Measurements from ENCODE around the gene ZNF678. TPM values are rescaled to one million over a fixed set of nuclear protein-coding genes. Genes with fewer than 3 reads are reported as not detected.
"Not testable (repeated sequence)": the region's sequence is repeated elsewhere in the genome, so short reads cannot be mapped to it uniquely, and the experiment has no call there.

Gene ZNF678
- total and polyA plus RNA-seq, 4 donors: 9.5 to 55.2 (median 22.6) TPM

- DNase-seq (ENCODE audit: low read depth in 4 of 6, low spot score in 6 of 6): no peak
- H3K27ac ChIP-seq (ENCODE audit: low read depth, low read length): no peak overlapping the region
- WGBS (ENCODE audit: insufficient coverage): no CpG with 5 or more reads among the region's 2 CpGs
- H3K36me3 ChIP-seq (ENCODE audit: control insufficient read depth, insufficient read depth, low read length): no peaks in the 10 kb centered on the region
- no peak overlapping the region for H3K4me3 ChIP-seq (ENCODE audit: low read depth, low read length)
- H3K27me3 ChIP-seq (ENCODE audit: control insufficient read depth, insufficient read depth, low read length): no peaks in the 10 kb centered on the region
- peaks cover 45% of the 10 kb centered on the region for H3K9me3 ChIP-seq (ENCODE audit: control insufficient read depth, insufficient read depth, low read length)
- no peaks in the 10 kb centered on the region for H3K4me1 ChIP-seq (ENCODE audit: control insufficient read depth, insufficient read depth, low read length)
Measured at GRCh38 chr1:227666286-227666685, 102.9 kb downstream of the ZNF678 start.

- Histone ChIP-seq H3K9me3 (ENCODE audit: control insufficient read depth, insufficient read depth, low read length) (peaks cover 16% of the 10 kb centered on the region), H3K27ac (ENCODE audit: low read depth, low read length) (no peak overlapping the region), H3K36me3 (ENCODE audit: control insufficient read depth, insufficient read depth, low read length) (no peaks in the 10 kb centered on the region), H3K4me1 (ENCODE audit: control insufficient read depth, insufficient read depth, low read length) (no peaks in the 10 kb centered on the region), H3K4me3 (ENCODE audit: low read depth, low read length) (no peak overlapping the region), H3K27me3 (ENCODE audit: control insufficient read depth, insufficient read depth, low read length) (no peaks in the 10 kb centered on the region)
- no peak for DNase-seq (ENCODE audit: low read depth in 4 of 6, low spot score in 6 of 6)
- 80% methylated on average over 1 of the region's 1 CpG for WGBS (ENCODE audit: insufficient coverage)
Measured at GRCh38 chr1:227673441-227673840, 110.1 kb downstream of the ZNF678 start.

GRCh38 chr1:227685807-227686206, 122.5 kb downstream of the ZNF678 start:
- DNase-seq (ENCODE audit: low read depth in 4 of 6, low spot score in 6 of 6): no peak
- Histone ChIP-seq H3K27me3 (ENCODE audit: control insufficient read depth, insufficient read depth, low read length) (no peaks in the 10 kb centered on the region), H3K4me3 (ENCODE audit: low read depth, low read length) (no peak overlapping the region), H3K9me3 (ENCODE audit: control insufficient read depth, insufficient read depth, low read length) (peaks cover 2% of the 10 kb centered on the region), H3K36me3 (ENCODE audit: control insufficient read depth, insufficient read depth, low read length) (no peaks in the 10 kb centered on the region), H3K27ac (ENCODE audit: low read depth, low read length) (no peak overlapping the region), H3K4me1 (ENCODE audit: control insufficient read depth, insufficient read depth, low read length) (no peaks in the 10 kb centered on the region)
- 95% methylated on average over 4 of the region's 8 CpGs for WGBS (ENCODE audit: insufficient coverage)

- H3K27me3 ChIP-seq (ENCODE audit: control insufficient read depth, insufficient read depth, low read length): no peaks in the 10 kb centered on the region
- peaks cover 3% of the 10 kb centered on the region for H3K9me3 ChIP-seq (ENCODE audit: control insufficient read depth, insufficient read depth, low read length)
- no peaks in the 10 kb centered on the region for H3K4me1 ChIP-seq (ENCODE audit: control insufficient read depth, insufficient read depth, low read length)
- no peak overlapping the region for H3K4me3 ChIP-seq (ENCODE audit: low read depth, low read length)
- no CpG with 5 or more reads among the region's 3 CpGs for WGBS (ENCODE audit: insufficient coverage)
- no peak overlapping the region for H3K27ac ChIP-seq (ENCODE audit: low read depth, low read length)
- no peak for DNase-seq (ENCODE audit: low read depth in 4 of 6, low spot score in 6 of 6)
- no peaks in the 10 kb centered on the region for H3K36me3 ChIP-seq (ENCODE audit: control insufficient read depth, insufficient read depth, low read length)
Measured at GRCh38 chr1:227697321-227697864, 134.0 kb downstream of the ZNF678 start.

- WGBS (ENCODE audit: insufficient coverage): no CpG with 5 or more reads among the region's 1 CpG
- not testable (repeated sequence) for H3K4me1 ChIP-seq (ENCODE audit: control insufficient read depth, insufficient read depth, low read length); H3K27me3 ChIP-seq (ENCODE audit: control insufficient read depth, insufficient read depth, low read length); H3K27ac ChIP-seq (ENCODE audit: low read depth, low read length); H3K36me3 ChIP-seq (ENCODE audit: control insufficient read depth, insufficient read depth, low read length); H3K9me3 ChIP-seq (ENCODE audit: control insufficient read depth, insufficient read depth, low read length); DNase-seq (ENCODE audit: low read depth in 4 of 6, low spot score in 6 of 6); H3K4me3 ChIP-seq (ENCODE audit: low read depth, low read length)
Measured at GRCh38 chr1:227701631-227702030, 138.3 kb downstream of the ZNF678 start.

- DNase-seq (ENCODE audit: low read depth in 4 of 6, low spot score in 6 of 6): no peak
- no peaks in the 10 kb centered on the region for H3K27me3 ChIP-seq (ENCODE audit: control insufficient read depth, insufficient read depth, low read length)
- no peaks in the 10 kb centered on the region for H3K36me3 ChIP-seq (ENCODE audit: control insufficient read depth, insufficient read depth, low read length)
- no peak overlapping the region for H3K4me3 ChIP-seq (ENCODE audit: low read depth, low read length)
- no peak overlapping the region for H3K27ac ChIP-seq (ENCODE audit: low read depth, low read length)
- WGBS (ENCODE audit: insufficient coverage): 40% methylated on average over 1 of the region's 1 CpG
- no peaks in the 10 kb centered on the region for H3K4me1 ChIP-seq (ENCODE audit: control insufficient read depth, insufficient read depth, low read length)
- peaks cover 5% of the 10 kb centered on the region for H3K9me3 ChIP-seq (ENCODE audit: control insufficient read depth, insufficient read depth, low read length)
Measured at GRCh38 chr1:227707846-227708245, 144.5 kb downstream of the ZNF678 start.

- H3K27ac ChIP-seq (ENCODE audit: low read depth, low read length): no peak overlapping the region
- H3K9me3 ChIP-seq (ENCODE audit: control insufficient read depth, insufficient read depth, low read length): peaks cover 11% of the 10 kb centered on the region
- H3K36me3 ChIP-seq (ENCODE audit: control insufficient read depth, insufficient read depth, low read length): no peaks in the 10 kb centered on the region
- H3K4me3 ChIP-seq (ENCODE audit: low read depth, low read length): no peak overlapping the region
- WGBS (ENCODE audit: insufficient coverage): no CpG with 5 or more reads among the region's 1 CpG
- DNase-seq (ENCODE audit: low read depth in 4 of 6, low spot score in 6 of 6): no peak
- no peaks in the 10 kb centered on the region for H3K4me1 ChIP-seq (ENCODE audit: control insufficient read depth, insufficient read depth, low read length)
- H3K27me3 ChIP-seq (ENCODE audit: control insufficient read depth, insufficient read depth, low read length): no peaks in the 10 kb centered on the region
Measured at GRCh38 chr1:227709451-227709850, 146.1 kb downstream of the ZNF678 start.

- 100% methylated on average over 1 of the region's 24 CpGs for WGBS (ENCODE audit: insufficient coverage)
- not testable (repeated sequence) for H3K27me3 ChIP-seq (ENCODE audit: control insufficient read depth, insufficient read depth, low read length); H3K4me3 ChIP-seq (ENCODE audit: low read depth, low read length); DNase-seq (ENCODE audit: low read depth in 4 of 6, low spot score in 6 of 6); H3K9me3 ChIP-seq (ENCODE audit: control insufficient read depth, insufficient read depth, low read length); H3K4me1 ChIP-seq (ENCODE audit: control insufficient read depth, insufficient read depth, low read length); H3K27ac ChIP-seq (ENCODE audit: low read depth, low read length); H3K36me3 ChIP-seq (ENCODE audit: control insufficient read depth, insufficient read depth, low read length)
Measured at GRCh38 chr1:227710474-227710873, 147.1 kb downstream of the ZNF678 start.

GRCh38 chr1:227712648-227713047, 149.3 kb downstream of the ZNF678 start:
- H3K27me3 ChIP-seq (ENCODE audit: control insufficient read depth, insufficient read depth, low read length): no peaks in the 10 kb centered on the region
- H3K9me3 ChIP-seq (ENCODE audit: control insufficient read depth, insufficient read depth, low read length): peaks cover 9% of the 10 kb centered on the region
- H3K36me3 ChIP-seq (ENCODE audit: control insufficient read depth, insufficient read depth, low read length): no peaks in the 10 kb centered on the region
- no peak overlapping the region for H3K27ac ChIP-seq (ENCODE audit: low read depth, low read length)
- no peak for DNase-seq (ENCODE audit: low read depth in 4 of 6, low spot score in 6 of 6)
- no peaks in the 10 kb centered on the region for H3K4me1 ChIP-seq (ENCODE audit: control insufficient read depth, insufficient read depth, low read length)
- no peak overlapping the region for H3K4me3 ChIP-seq (ENCODE audit: low read depth, low read length)

GRCh38 chr1:227718932-227719331, 155.6 kb downstream of the ZNF678 start:
- no peak for DNase-seq (ENCODE audit: low read depth in 4 of 6, low spot score in 6 of 6)
- no CpG with 5 or more reads among the region's 2 CpGs for WGBS (ENCODE audit: insufficient coverage)
- Histone ChIP-seq H3K4me1 (ENCODE audit: control insufficient read depth, insufficient read depth, low read length) (no peaks in the 10 kb centered on the region), H3K36me3 (ENCODE audit: control insufficient read depth, insufficient read depth, low read length) (no peaks in the 10 kb centered on the region), H3K27me3 (ENCODE audit: control insufficient read depth, insufficient read depth, low read length) (no peaks in the 10 kb centered on the region), H3K27ac (ENCODE audit: low read depth, low read length) (no peak overlapping the region), H3K9me3 (ENCODE audit: control insufficient read depth, insufficient read depth, low read length) (peaks cover 5% of the 10 kb centered on the region), H3K4me3 (ENCODE audit: low read depth, low read length) (no peak overlapping the region)
